ENCODE results near the gene PDIA5. TPM values are rescaled to one million over a fixed set of nuclear protein-coding genes. Genes with fewer than 3 reads are reported as not detected.

The PDIA5 gene
- total and polyA plus RNA-seq, 2 donors = 29.0 to 42.5 TPM

GRCh38 chr3:123031051-123031450, 35.8 kb upstream of the PDIA5 start:
- 82% methylated on average over 4 of the region's 4 CpGs for WGBS
- no peaks in the 10 kb centered on the region for H3K36me3 ChIP-seq (ENCODE audit: insufficient read depth)
- no peak for DNase-seq (ENCODE audit: extremely low spot score)
- H3K4me3 ChIP-seq (ENCODE audit: low read depth, low read length) = no peak overlapping the region
- H3K27ac ChIP-seq (ENCODE audit: low read depth) = no peak overlapping the region
- peaks cover 1% of the 10 kb centered on the region for H3K4me1 ChIP-seq (ENCODE audit: insufficient read depth)

DNA sequence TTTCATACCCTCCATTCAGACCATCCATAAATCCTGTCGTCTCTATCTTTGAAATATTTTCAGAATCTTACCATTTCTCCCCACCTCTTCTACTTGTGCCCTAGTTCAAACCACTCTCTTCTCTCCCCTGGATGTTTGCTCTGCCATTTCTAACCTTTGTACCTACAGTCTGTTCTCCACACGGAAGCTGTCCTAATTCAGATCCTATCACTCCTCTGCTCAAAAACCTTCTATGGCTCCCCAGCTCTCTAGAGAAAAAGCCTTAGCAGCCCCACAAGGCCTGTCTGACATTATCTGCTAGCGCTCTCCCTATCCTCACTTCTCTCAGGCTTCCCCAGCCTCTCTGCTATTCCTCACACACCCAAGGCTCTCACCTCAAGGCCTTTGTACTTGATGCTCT, 34.8 kb upstream of the PDIA5 start:
- Histone ChIP-seq H3K36me3 (ENCODE audit: insufficient read depth) (no peaks in the 10 kb centered on the region), H3K27ac (ENCODE audit: low read depth) (no peak overlapping the region), H3K4me3 (ENCODE audit: low read depth, low read length) (no peak overlapping the region), H3K4me1 (ENCODE audit: insufficient read depth) (no peaks in the 10 kb centered on the region)
- 74% methylated on average over 3 of the region's 3 CpGs for WGBS
- DNase-seq (ENCODE audit: extremely low spot score) = no peak

- Histone ChIP-seq H3K4me3 (ENCODE audit: low read depth, low read length) (no peak overlapping the region), H3K36me3 (ENCODE audit: insufficient read depth) (no peaks in the 10 kb centered on the region), H3K4me1 (ENCODE audit: insufficient read depth) (no peaks in the 10 kb centered on the region), H3K27ac (ENCODE audit: low read depth) (no peak overlapping the region)
- WGBS = 88% methylated on average over 5 of the region's 5 CpGs
- no peak for DNase-seq (ENCODE audit: extremely low spot score)
Measured at GRCh38 chr3:123034120-123034519, 32.7 kb upstream of the PDIA5 start.

DNA sequence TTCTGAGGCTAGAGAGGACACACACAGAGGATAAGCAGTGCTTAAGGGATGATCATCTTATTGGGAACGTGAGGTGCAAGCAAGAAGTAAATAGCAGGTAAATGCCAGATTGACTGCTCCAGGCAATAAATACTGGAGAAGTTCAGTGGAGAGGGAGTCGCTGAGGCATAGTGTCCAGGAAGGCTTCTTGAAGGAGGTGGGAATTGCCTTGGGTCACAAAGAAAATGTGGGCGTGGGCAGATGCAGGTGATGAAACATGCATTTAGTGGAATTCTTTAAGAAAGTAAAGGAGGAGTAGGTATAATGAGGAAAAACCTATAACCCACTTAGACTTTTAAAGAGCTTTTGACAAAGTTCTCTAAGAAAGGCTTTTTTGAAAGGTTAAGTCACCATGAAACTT, 31.8 kb upstream of the PDIA5 start:
- H3K4me1 ChIP-seq (ENCODE audit: insufficient read depth) = no peaks in the 10 kb centered on the region
- H3K27ac ChIP-seq (ENCODE audit: low read depth) = no peak overlapping the region
- H3K36me3 ChIP-seq (ENCODE audit: insufficient read depth) = no peaks in the 10 kb centered on the region
- 93% methylated on average over 3 of the region's 3 CpGs for WGBS
- no peak for DNase-seq (ENCODE audit: extremely low spot score)
- H3K4me3 ChIP-seq (ENCODE audit: low read depth, low read length) = no peak overlapping the region

- WGBS = 43% methylated on average over 8 of the region's 8 CpGs
- Histone ChIP-seq H3K27ac (ENCODE audit: low read depth) (no peak overlapping the region), H3K4me1 (ENCODE audit: insufficient read depth) (no peaks in the 10 kb centered on the region), H3K36me3 (ENCODE audit: insufficient read depth) (no peaks in the 10 kb centered on the region), H3K4me3 (ENCODE audit: low read depth, low read length) (no peak overlapping the region)
- no peak for DNase-seq (ENCODE audit: extremely low spot score)
Measured at GRCh38 chr3:123036352-123037014, 30.3 kb upstream of the PDIA5 start.

DNA sequence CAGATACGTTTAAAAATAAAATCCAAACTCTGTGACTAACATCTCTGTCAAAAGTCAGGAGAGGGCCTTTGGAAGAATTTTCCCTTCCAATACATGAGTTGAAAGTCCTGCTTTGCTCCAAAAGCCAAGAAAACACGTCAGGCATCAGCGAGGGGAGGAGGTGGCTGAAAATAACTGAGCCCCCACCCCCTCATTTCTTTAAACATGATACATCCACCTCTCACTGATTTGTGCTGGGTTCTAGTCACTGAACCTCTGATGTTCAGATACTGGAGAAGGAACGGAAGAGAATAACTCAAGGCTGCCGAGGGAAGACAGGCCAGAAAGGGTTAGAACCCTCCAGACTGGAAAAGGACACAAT, 29.8 kb upstream of the PDIA5 start:
- no peak for DNase-seq (ENCODE audit: extremely low spot score)
- Histone ChIP-seq H3K36me3 (ENCODE audit: insufficient read depth) (no peaks in the 10 kb centered on the region), H3K4me1 (ENCODE audit: insufficient read depth) (no peaks in the 10 kb centered on the region), H3K4me3 (ENCODE audit: low read depth, low read length) (no peak overlapping the region), H3K27ac (ENCODE audit: low read depth) (no peak overlapping the region)
- WGBS = 77% methylated on average over 5 of the region's 5 CpGs

GRCh38 chr3:123038751-123039150, 28.1 kb upstream of the PDIA5 start:
- Histone ChIP-seq H3K36me3 (ENCODE audit: insufficient read depth) (no peaks in the 10 kb centered on the region), H3K4me3 (ENCODE audit: low read depth, low read length) (no peak overlapping the region), H3K4me1 (ENCODE audit: insufficient read depth) (no peaks in the 10 kb centered on the region), H3K27ac (ENCODE audit: low read depth) (no peak overlapping the region)
- no peak for DNase-seq (ENCODE audit: extremely low spot score)

DNA sequence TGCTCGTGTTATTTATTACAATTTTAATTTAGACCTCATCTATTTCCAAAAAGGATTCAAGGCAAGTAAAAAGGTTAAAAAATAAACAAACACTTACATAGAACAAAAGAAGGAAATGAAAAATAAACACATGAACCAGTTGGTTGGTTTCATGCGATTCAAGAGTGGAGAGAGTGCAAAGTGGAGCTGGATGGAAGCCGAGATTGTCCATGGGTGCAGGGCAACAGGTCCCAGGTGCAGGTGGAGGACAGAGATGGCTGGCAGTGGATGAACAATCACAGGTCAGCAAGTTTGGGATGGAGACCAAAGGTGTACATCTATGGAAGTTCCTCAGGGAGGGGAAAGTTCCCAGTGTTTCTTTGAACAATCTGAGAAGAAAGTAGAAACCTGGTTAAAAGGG, 27.6 kb upstream of the PDIA5 start:
- H3K36me3 ChIP-seq (ENCODE audit: insufficient read depth) = no peaks in the 10 kb centered on the region
- H3K4me1 ChIP-seq (ENCODE audit: insufficient read depth) = no peaks in the 10 kb centered on the region
- 77% methylated on average over 3 of the region's 3 CpGs for WGBS
- H3K4me3 ChIP-seq (ENCODE audit: low read depth, low read length) = no peak overlapping the region
- no peak overlapping the region for H3K27ac ChIP-seq (ENCODE audit: low read depth)
- DNase-seq (ENCODE audit: extremely low spot score) = no peak

GRCh38 chr3:123042413-123042812, 24.4 kb upstream of the PDIA5 start:
- H3K27ac ChIP-seq (ENCODE audit: low read depth) = no peak overlapping the region
- DNase-seq (ENCODE audit: extremely low spot score) = no peak
- H3K4me3 ChIP-seq (ENCODE audit: low read depth, low read length) = no peak overlapping the region
- H3K36me3 ChIP-seq (ENCODE audit: insufficient read depth) = no peaks in the 10 kb centered on the region
- 81% methylated on average over 6 of the region's 6 CpGs for WGBS
- H3K4me1 ChIP-seq (ENCODE audit: insufficient read depth) = no peaks in the 10 kb centered on the region

DNA sequence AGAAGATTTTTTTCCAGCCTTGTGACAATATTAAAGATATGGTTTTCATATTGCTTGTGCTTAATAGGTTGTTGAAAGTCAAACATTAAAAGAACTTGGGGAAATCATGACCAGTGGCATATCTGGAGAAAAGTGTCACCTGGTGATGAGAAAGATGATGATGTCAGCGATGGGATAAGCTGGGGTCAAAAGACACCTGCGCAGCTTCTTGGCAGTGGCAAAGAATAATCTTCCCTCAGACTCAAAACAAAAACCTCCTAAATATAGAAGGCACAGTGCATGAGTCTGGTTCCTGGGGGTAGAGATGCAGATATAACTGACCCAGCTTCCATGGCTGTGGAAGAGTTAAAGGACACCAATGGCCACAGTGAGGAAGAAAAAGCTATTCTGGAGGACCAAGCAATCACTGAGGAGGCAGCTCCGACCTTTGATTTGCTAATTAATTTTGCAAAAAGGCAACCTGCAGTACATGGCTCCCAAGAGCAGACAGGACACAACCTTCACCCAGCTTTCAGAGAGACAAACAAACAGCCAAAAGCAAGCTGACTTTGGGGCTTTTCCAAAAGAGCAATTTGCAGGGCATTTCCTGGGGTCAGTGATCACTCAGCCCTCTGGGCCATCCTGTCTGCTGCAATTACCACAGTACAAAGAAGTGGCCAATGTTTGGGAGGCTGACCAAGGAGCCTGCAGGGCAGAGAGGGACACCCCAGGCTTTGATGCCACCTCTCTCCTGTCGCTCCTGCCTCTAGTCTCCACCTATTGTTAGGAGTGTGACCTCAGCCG, 21.7 kb upstream of the PDIA5 start:
- Histone ChIP-seq H3K36me3 (ENCODE audit: insufficient read depth) (no peaks in the 10 kb centered on the region), H3K27ac (ENCODE audit: low read depth) (no peak overlapping the region), H3K4me1 (ENCODE audit: insufficient read depth) (no peaks in the 10 kb centered on the region), H3K4me3 (ENCODE audit: low read depth, low read length) (no peak overlapping the region)
- no peak for DNase-seq (ENCODE audit: extremely low spot score)
- WGBS = 81% methylated on average over 5 of the region's 5 CpGs

DNA sequence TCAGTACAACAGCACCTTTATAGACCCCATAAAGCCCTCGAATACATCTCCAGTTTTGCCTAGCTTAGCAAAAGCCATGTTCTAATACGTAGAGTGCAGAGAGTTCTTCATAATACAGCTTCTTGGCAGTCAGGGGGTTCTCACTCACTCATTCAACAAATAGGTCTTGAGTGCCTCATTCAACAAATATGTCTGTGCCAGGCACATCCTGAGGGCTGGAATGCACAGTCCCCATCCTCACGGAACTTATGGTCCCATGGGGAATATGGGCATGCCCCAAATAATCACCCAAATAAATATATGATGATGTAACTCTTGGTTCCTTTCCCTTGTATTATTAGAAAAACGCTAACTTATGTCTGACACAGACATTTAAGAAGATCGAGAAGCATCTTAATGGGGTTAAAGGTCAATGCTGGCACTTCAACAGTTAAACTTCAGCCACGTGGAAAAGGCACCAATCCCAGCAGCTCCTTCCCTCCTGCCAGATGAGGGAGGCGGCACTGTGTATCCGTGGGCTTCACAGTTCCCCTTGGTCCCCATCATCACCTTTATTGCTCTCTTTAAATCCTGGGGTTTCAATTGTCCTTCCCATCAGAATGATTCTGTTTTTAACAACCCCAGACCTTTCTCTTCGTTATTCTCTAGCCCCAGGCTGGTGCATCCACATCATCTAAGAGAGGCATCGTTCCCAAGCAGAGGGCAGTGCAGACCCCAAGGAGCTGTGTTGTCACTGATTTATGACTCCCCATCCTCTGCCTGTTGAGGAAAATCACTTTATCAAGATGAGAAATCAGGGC, 20.4 kb upstream of the PDIA5 start:
- no peaks in the 10 kb centered on the region for H3K36me3 ChIP-seq (ENCODE audit: insufficient read depth)

GRCh38 chr3:123047062-123047319, 19.8 kb upstream of the PDIA5 start:
- DNase-seq (ENCODE audit: extremely low spot score) = no peak
- Histone ChIP-seq H3K36me3 (ENCODE audit: insufficient read depth) (no peaks in the 10 kb centered on the region), H3K4me3 (ENCODE audit: low read depth, low read length) (no peak overlapping the region), H3K27ac (ENCODE audit: low read depth) (no peak overlapping the region), H3K4me1 (ENCODE audit: insufficient read depth) (no peaks in the 10 kb centered on the region)
- WGBS = 90% methylated on average over 3 of the region's 3 CpGs

More for the DNA sequence above, 20.4 kb upstream of the PDIA5 start:
- DNase-seq (ENCODE audit: extremely low spot score) = no peak
- no peak overlapping the region for H3K27ac ChIP-seq (ENCODE audit: low read depth)
- H3K4me1 ChIP-seq (ENCODE audit: insufficient read depth) = no peaks in the 10 kb centered on the region
- 60% methylated on average over 10 of the region's 10 CpGs for WGBS
- no peak overlapping the region for H3K4me3 ChIP-seq (ENCODE audit: low read depth, low read length)

DNA sequence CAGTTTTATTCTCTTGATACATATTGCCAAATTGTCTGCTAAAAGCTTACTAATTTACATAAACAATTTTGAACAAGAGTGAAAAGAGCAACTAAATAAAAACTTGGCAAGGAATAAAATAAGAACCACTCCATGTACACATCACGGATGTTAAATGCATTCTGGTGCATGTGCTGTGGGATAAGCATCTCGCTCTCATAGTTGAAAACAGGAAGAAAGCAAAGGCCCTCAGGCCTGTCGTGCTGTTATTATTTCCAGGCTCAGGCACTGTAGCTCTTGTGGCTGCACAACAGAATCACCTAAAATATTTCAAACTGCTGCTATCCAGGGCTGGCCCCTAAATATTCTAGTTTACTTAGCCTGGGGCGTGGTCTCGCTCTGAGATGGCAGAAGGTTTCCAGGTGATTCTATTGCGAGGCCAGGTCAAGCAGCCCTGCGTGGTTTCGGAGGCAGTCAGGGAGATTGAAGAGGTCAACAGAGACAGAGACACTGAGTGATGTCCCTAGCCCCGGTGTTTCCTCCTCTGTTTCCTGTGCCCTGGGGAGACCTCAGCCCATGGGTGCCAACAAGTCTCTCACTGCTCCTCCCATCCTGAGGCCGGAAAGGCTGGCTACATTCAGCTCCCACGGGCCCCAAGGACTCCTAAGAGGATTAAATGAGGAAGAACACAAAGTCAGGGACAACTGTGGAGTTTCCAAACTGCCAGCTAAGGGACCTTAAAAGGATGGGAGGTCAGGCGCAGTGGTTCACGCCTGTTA, 18.2 kb upstream of the PDIA5 start:
- DNase-seq (ENCODE audit: extremely low spot score) = no peak
- Histone ChIP-seq H3K4me3 (ENCODE audit: low read depth, low read length) (no peak overlapping the region), H3K27ac (ENCODE audit: low read depth) (no peak overlapping the region), H3K36me3 (ENCODE audit: insufficient read depth) (no peaks in the 10 kb centered on the region), H3K4me1 (ENCODE audit: insufficient read depth) (no peaks in the 10 kb centered on the region)
- WGBS = 81% methylated on average over 13 of the region's 13 CpGs

All from urinary bladder (tissue), 4 donors.